PC-9 (cell line): ENCODE measurements around the gene BFSP1. TPM values are rescaled to one million over a fixed set of nuclear protein-coding genes. Genes with fewer than 3 reads are reported as not detected.

ENCODE experiments used
- BruUV-seq: library from RNA; stranded (reverse); fragments of 400-500 nt; replicated peaks from 2 replicates; lab custom pipeline; 2021; lab: Mats Ljungman, UMichigan
- CTCF ChIA-PET: fragments of 300-600 bp; sonication (Branson Sonifier 250); formaldehyde crosslinking; loops from one replicate; lab custom pipeline; 2022; ENCODE audit warnings: antibody characterized with exemption; lab: Charles Lee
- POLR2A ChIA-PET: fragments of 300-600 bp; sonication (Branson Sonifier 250); formaldehyde crosslinking; loops from one replicate; lab custom pipeline; 2022; ENCODE audit warnings: antibody characterized with exemption; ENCODE audit not compliant: unreplicated experiment; lab: Charles Lee
- DNase-seq, 2 experiments: peaks; one replicate each; pipeline versions ENCODE4 v3.0.0 to v3.0.0-alpha.2; 2015 to 2022; ENCODE audit warnings: mixed read lengths in 1 of 2
- H2AFZ ChIP-seq: fragments of 200-600 bp; sonication (generic); 2 replicates; pipeline ENCODE4 v1.8.1; 2017; ENCODE audit warnings: antibody characterized with exemption
- H3F3A ChIP-seq: fragments of 200-600 bp; sonication (generic); 2 replicates; pipeline ENCODE4 v1.8.1; 2017; ENCODE audit warnings: antibody characterized with exemption, mild to moderate bottlenecking, low read depth; ENCODE audit not compliant: insufficient read depth
- H3K27ac ChIP-seq: fragments of 200-600 bp; sonication (generic); 2 replicates; pipeline ENCODE4 v1.6.1; 2016; ENCODE audit warnings: mixed run types
- H3K27me3 ChIP-seq: fragments of 200-600 bp; sonication (generic); 2 replicates; pipeline ENCODE4 v1.6.1; 2016; ENCODE audit warnings: low read depth, mixed run types; ENCODE audit not compliant: insufficient read depth
- H3K36me3 ChIP-seq: fragments of 200-600 bp; sonication (generic); 2 replicates; pipeline ENCODE4 v1.6.1; 2016; ENCODE audit warnings: low read depth, mixed run types
- H3K4me1 ChIP-seq: fragments of 200-600 bp; sonication (generic); replicated peaks from 2 replicates; pipeline ENCODE4 v1.6.1; 2016; ENCODE audit warnings: mixed run types; ENCODE audit not compliant: insufficient read depth
- H3K4me2 ChIP-seq: fragments of 200-600 bp; sonication (generic); 2 replicates; pipeline ENCODE4 v1.6.1; 2017; ENCODE audit warnings: mixed run types
- H3K4me3 ChIP-seq: fragments of 200-600 bp; sonication (generic); 2 replicates; pipeline ENCODE4 v1.6.1; 2016; ENCODE audit warnings: mixed run types
- H3K79me2 ChIP-seq: fragments of 200-600 bp; sonication (generic); 2 replicates; pipeline ENCODE4 v1.6.1; 2017; ENCODE audit warnings: low read depth, mixed run types
- H3K9me2 ChIP-seq: fragments of 200-600 bp; sonication (generic); 2 replicates; pipeline ENCODE4 v1.8.1; 2017; ENCODE audit warnings: mild to moderate bottlenecking; ENCODE audit not compliant: insufficient read depth
- H3K9me3 ChIP-seq: fragments of 200-600 bp; sonication (generic); 2 replicates; pipeline ENCODE4 v1.8.1; 2016; ENCODE audit warnings: low read depth; ENCODE audit not compliant: insufficient read depth
- H4K20me1 ChIP-seq: fragments of 200-600 bp; sonication (generic); 2 replicates; pipeline ENCODE4 v1.8.1; 2017; ENCODE audit not compliant: insufficient read depth
- CTCF ChIP-seq: fragments of 200-600 bp; sonication (generic); conservative IDR thresholded peaks from 2 replicates; pipeline ENCODE4 v1.6.1; 2017; ENCODE audit warnings: mixed run types, antibody characterized with exemption, mild to moderate bottlenecking, moderate library complexity
- EZH2 ChIP-seq: fragments of 200-600 bp; sonication (generic); IDR thresholded peaks from 2 replicates; pipeline ENCODE4 v1.8.0; 2017; ENCODE audit warnings: antibody characterized with exemption, low read depth
- intact Hi-C: fragments of 100-400 bp; cut with micrococcal nuclease; formaldehyde crosslinking; loops from one replicate; pipeline ENCODE4 v1.10.0; 2022; ENCODE audit not compliant: unreplicated experiment
- total RNA-seq: library from RNA; stranded (reverse); gene quantifications from 2 replicates; pipeline ENCODE4 v1.2.3, GENCODE V29; 2021

Gene BFSP1
- total RNA-seq, 1 experiment from 2014 or later, result 13.8 TPM

GRCh38 chr20:17569616-17570346 lies 38.6 kb upstream of the BFSP1 start, which contains the start of gene DSTN:
Gene DSTN (plus strand): TSS chr20:17570075. CDS start chr20:17570209, 134 bp downstream.
- no TSS peak for BruUV-seq
- CTCF ChIA-PET, result interaction anchor here (1.0 kb wide), 1 partner anchor 13 kb away, joined by 3 read pairs; no protein-coding TSS in a partner anchor
- TF ChIP-seq CTCF, result no peak
- no peak for TF ChIP-seq EZH2
- peaks cover 68% of the 10 kb centered on the region for H3K79me2 ChIP-seq
- H3K9me2 ChIP-seq, result no peaks in the 10 kb centered on the region
- peaks cover 54% of the 10 kb centered on the region for H3K4me1 ChIP-seq
- H3K4me2 ChIP-seq, result peak within 1 kb of the TSS; percentile 90
- peak within 1 kb of the TSS; percentile 65 for H2AFZ ChIP-seq
- DNase-seq, result peak; percentile 91 to 97
- peak within 1 kb of the TSS; percentile 95 for H3K4me3 ChIP-seq
- no peaks in the 10 kb centered on the region for H3K27me3 ChIP-seq
- no peaks in the 10 kb centered on the region for H3K9me3 ChIP-seq
- POLR2A ChIA-PET, result interaction anchor here (0.5 to 1.8 kb wide), 17 partner anchors 8 to 725 kb away, joined by 3 to 78 read pairs (median 6); partner anchors contain the start of gene RRBP1
- peak within 1 kb of the TSS; percentile 84 for H3K27ac ChIP-seq
- H3F3A ChIP-seq, result peaks cover 28% of the 10 kb centered on the region; the same call in 1 of the 2 replicates
- intact Hi-C loops, result loop anchor here (1.0 to 2.0 kb wide), 5 partner anchors 12 to 399 kb away; partner anchors contain the start of genes MGME1, RRBP1 and SNX5
- peaks cover 38% of the 10 kb centered on the region for H4K20me1 ChIP-seq
- peaks cover 13% of the 10 kb centered on the region; the same call in 1 of the 2 replicates for H3K36me3 ChIP-seq

GRCh38 chr20:17568972-17569521 lies 37.9 kb upstream of the BFSP1 start:
- H3K4me1 ChIP-seq, result peaks cover 58% of the 10 kb centered on the region
- peak overlapping the region; percentile 84 for H3K27ac ChIP-seq
- POLR2A ChIA-PET, result interaction anchor here (0.6 to 1.8 kb wide), 5 partner anchors 9 to 402 kb away, joined by 3 to 78 read pairs (median 4); no protein-coding TSS in a partner anchor
- H3K9me2 ChIP-seq, result no peaks in the 10 kb centered on the region
- DNase-seq, result peak; percentile 92 to 94
- H4K20me1 ChIP-seq, result peaks cover 32% of the 10 kb centered on the region
- peak overlapping the region; percentile 29; the same call in 1 of the 2 replicates for H2AFZ ChIP-seq
- H3K36me3 ChIP-seq, result peaks cover 12% of the 10 kb centered on the region; the same call in 1 of the 2 replicates
- TSS peak; percentile 72 for BruUV-seq
- peak overlapping the region; percentile 61 for H3K4me3 ChIP-seq
- H3K9me3 ChIP-seq, result no peaks in the 10 kb centered on the region
- peaks cover 29% of the 10 kb centered on the region; the same call in 1 of the 2 replicates for H3F3A ChIP-seq
- peak overlapping the region; percentile 90 for H3K4me2 ChIP-seq
- TF ChIP-seq EZH2 (no peak), CTCF (no peak)
- intact Hi-C loops, result loop anchor here (1.0 to 2.0 kb wide), 5 partner anchors 12 to 400 kb away; partner anchors contain the start of genes MGME1, RRBP1 and SNX5
- H3K27me3 ChIP-seq, result no peaks in the 10 kb centered on the region
- CTCF ChIA-PET, result no interaction called here
- peaks cover 61% of the 10 kb centered on the region for H3K79me2 ChIP-seq
